GM21576 (cell line): ENCODE measurements around the gene RPRD1B.
"Not testable (repeated sequence)": the region's sequence is repeated elsewhere in the genome, so short reads cannot be mapped to it uniquely, and the experiment has no call there.

Source experiments
- ATAC-seq: cut with Tn5 transposase; IDR thresholded peaks from one replicate; pipeline ENCODE4 v1.9.1; 2021; ENCODE audit warnings: mild to moderate bottlenecking, moderate library complexity; ENCODE audit not compliant: unreplicated experiment

Gene RPRD1B

DNA sequence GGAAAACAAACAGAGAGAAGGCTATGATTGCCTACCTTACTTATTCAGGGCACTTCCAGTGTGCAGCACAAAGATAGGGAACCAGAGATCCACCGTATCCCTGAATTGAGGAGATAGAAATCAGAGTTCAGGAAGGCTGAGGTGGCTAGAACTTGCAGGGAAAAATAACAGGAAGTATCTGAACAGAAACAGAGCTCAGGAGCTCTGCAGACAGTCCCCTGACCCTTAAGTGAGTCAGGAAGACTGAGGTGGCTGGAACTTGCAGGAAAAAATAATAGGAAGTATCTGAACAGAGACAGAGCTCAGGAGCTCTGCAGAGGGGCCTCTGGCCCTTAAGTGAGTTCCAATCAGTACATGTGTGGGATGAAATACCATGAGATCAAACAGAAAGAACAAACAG lies 65.4 kb downstream of the RPRD1B start:
- ATAC-seq = no peak

DNA sequence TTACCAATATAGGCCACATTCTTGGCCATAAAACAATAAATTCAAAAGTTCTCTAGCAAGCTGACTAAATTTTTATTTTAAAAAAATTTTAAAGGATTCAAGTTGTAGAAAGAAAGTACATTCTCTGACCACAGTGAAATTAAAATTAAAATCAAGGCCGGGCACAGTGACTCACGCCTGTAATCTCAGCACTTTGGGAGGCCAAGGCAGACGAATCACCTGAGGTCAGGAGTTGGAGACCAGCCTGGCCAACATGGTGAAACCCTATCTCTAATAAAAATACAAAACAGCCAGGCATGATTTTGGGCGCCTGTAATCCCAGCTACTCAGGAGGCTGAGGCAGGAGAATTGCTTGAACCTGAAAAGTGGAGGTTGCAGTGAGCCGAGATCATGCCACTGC lies 68.7 kb downstream of the RPRD1B start:
- ATAC-seq = not testable (repeated sequence)

DNA sequence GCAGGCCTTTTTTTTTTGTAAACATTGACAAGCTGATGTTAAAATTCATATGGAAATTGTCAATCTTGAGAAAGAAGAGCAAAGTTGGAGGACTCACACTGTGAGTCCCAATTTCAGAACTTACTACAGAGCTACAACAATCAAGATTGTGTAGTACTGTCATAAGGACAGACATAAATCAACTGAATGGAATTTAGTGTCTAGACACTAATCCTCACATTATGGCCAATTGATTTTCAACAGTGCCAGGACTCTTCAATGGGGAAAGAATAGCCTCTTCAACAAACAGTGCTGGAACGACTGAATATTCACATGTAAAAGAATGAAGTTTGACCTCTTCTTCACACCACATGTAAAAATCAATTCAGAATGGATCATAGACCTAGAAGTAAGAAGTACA lies 70.7 kb downstream of the RPRD1B start:
- ATAC-seq = no peak

DNA sequence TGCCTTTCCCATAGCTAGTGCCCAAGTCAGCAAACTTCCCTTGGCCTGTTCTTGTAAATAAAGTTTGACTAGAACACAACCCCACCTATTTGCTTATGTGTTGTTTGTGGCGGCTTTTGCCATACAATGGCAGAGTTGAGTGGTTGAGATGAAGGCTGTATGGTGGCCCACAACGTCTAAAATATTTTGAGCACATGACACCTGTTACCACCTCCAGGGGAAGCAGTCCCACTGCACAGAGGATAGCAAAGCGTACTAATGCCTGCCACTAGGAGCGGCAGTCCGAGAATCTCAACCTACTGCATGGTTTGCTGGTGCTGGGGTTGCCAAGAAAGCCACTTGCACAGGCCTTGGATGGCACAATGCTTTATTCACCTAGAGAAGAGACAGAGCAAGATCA lies 72.9 kb downstream of the RPRD1B start:
- ATAC-seq = no peak

DNA sequence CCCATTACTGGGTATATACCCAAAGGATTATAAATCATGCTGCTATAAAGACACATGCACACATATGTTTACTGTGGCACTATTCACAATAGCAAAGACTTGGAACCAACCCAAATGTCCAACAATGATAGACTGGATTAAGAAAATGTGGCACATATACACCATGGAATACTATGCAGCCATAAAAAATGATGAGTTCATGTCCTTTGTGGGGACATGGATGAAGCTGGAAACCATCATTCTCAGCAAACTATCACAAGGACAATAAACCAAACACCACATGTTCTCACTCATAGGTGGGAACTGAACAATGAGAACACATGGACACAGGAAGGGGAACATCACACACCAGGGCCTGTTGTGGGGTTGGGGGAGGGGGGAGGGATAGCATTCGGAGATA lies 73.8 kb downstream of the RPRD1B start:
- ATAC-seq = not testable (repeated sequence)

DNA sequence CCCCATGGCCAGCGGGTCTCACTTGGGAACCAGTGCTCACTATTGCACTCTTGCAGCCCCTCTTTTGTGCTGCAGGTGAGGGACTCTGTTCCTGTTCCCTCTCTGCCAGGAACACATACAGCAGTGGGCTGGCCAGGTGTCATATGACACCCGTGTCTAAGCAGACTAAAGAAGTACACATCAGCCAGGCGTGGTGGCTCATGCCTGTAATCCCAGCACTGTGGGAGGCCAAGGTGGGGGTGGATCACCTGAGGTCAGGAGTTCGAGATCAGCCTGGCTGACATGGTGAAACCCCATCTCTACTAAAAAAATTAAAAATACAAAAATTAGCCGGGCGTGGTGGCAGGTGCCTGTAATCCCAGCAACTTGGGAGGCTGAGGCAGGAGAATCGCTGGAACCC lies 74.4 kb downstream of the RPRD1B start:
- ATAC-seq = not testable (repeated sequence)

DNA sequence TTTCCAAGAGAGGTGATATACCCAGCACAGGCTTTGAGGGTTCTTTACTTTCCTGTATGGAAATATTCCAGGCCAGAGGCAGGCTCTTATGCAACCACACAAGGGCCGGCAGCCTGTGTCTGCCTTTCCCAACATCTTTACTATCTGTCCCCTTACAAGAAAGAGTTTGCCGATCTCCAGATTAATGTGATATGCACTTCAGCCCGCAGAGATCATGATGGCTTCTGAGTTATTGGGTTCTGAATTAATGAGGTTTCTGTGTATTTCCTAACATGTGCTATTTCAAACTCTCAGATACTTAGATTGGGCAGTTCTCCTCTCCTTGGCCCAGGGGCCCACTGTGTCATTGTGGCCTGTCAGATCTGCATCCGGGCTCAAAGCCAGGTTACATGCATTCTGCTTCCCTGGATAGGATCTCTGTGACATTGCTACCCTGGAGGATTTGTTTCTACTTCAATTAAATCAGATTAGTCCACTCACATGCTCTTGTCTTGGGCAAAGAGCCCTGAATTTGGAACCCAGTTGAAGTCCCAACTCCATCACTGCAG lies 75.0 kb downstream of the RPRD1B start:
- ATAC-seq = no peak

DNA sequence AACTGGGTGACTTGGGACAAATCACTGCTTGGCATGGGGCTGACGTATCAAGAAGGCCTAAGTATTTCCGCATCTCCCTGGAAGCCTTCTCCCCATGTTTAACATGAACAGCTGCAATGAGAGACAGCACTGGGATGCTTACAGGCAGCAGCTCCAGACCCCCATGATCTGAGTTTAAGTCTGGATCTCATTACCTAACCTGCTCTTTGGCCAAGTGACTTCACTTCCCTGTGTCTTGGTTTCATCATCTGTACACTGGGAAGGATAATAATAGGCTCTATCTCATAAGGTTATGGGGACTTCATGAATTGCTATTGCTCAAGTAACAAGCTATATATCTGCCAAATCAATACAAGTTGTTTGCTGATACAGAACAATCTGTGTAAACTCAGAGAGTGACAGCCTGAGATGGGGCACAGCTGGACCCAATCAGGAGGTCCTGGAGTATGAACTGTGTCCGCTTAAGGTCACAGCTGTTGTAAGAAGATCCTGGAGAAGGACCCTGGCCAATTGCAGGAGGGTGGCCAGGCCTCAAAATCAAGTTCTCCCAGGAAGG lies 75.5 kb downstream of the RPRD1B start:
- ATAC-seq = no peak

DNA sequence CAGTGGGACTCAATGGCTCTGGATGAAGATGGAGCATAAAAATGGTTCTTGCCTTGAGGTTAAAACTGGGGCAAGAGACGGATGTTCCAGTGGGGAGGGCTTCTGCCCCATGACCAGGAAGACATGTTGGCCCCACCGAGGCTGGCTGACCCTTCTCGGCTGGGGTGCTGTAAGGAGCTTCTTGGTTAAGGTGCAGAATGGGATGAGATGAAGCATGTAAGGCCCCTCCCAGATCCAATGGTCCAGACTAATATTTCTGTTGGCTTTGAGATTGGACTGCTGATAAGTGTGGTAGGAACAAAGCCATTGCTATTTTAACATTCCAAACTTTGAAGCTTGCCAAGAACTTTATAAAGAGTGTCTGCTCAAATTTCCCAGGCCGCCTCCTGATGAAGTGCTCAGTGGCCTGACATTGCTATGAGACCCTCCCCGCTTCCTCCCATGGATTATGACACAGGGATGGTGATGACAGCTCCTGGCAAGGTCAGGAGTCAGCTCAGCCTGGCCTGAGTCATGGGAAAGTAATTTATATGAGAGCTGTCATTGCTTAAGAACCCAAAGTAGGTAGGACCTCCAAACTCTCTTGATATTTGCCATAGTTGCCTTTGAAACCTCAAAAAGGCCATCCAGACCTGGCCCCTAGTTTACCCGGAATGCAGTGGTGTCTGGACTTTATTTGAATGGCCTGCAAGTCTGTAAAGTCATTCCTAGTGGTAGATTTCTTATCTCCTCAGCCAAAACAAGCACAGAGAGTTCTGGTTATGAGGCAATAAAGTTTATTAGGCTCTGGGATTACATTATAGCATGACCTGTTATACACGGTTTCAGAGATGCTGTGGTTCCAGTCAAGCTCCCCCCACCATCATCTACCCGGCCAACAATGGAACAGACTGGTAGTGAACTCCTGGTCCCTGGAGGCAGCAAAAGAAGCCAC lies 76.3 kb downstream of the RPRD1B start:
- no peak for ATAC-seq

DNA sequence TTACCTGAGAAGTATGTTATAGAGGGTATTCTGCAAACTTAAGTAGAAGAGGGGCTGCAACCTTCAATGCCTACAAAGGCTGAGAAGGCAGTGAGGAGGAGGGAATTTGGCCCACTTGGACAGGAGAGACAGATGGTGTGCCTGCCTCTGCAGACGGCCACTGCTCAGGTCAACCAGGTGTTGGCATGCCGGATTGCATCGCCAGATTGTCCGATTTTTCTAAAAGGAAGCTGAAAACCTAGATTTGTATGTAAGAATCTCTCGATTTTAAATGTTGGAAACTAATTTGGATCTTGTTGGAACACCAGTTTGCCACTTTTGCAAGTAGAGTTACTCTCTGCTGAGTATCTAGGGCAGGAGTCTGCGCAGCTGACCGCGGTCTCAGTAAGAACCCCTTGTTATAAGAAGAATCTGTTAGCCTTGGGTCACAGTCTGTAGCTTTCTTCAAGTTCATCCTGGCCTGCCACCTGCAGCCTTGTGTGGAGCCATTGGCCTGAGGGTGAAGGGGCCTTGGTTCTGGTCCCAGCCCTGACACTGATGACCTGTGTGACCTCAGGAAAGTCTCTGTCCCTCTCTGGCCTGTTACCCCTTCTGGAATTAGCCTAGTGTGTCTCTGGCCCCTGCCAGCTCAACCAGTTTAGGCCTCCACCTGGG lies 77.1 kb downstream of the RPRD1B start:
- no peak for ATAC-seq

DNA sequence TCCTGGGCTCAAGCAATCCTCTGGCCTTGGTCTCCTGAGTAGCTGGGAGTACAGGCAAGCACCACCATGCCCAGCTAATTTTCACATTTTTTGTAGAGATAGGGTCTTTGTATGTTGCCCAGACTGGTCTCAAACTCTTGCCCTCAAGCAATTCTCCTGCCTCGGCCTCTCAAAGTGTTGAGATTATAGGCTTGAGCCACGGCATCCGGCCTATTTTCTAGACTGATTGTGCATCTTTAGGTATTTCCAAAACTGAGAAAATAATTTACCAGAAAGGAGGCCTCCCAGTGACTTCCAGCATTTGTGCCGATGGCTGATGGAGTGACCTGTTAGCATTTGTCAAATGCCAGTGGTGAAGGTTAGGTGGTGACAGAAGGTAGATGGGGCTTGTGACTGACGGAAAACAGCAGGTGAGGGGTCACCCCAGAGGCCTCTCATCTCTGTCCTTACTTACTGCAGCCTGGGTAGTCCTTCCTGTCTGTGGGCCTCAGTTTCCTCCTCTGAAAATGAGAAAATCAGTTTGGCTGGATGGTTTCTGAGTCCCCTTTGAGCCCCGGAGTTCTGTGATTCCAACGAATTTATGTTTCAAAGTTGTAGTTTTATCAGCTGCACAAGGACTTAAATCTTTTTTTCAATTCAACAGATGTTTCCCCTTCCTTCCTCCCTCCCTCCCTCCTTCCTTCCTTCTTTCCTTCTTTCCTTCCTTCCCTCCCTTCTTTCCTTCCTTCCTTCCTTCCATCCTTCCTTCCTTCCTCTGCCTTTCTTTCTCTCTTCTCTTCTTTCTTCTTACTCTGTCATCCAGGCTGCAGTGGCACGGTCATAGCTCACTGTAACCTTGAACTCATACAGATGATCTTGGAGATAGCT lies 78.1 kb downstream of the RPRD1B start:
- no peak for ATAC-seq

DNA sequence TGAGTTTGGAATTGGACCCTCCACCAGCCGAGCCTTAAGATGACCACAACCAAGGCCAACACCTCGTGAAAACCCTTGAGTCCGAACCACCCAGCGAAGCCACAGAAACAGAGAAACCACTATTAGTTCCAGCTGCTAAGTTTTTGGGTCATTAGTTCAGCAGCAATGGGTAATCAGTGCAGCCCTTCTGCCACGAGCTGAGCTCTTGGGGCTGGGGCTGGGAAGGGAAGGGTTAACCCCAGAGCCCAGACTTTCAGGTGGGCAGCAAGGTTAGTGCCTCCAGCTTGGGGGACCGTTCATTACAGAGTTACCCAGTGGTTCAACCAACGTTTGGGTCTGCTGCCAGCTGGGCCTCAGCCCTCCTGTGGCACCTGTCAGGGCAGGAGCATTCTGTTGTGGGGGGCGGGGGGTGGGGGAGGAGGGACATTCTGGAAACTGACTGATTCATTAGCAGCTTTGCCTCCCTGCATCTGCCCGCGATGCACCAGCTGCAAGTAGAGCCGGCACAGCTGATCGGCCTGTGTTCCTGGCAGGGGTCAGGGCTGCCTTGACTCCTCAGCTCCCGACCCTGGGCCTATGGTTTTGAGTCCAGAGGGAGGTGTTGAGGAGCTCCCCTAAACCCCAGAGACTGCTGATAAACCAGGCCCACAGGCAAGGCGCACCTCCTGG lies 78.8 kb downstream of the RPRD1B start:
- ATAC-seq = no peak

DNA sequence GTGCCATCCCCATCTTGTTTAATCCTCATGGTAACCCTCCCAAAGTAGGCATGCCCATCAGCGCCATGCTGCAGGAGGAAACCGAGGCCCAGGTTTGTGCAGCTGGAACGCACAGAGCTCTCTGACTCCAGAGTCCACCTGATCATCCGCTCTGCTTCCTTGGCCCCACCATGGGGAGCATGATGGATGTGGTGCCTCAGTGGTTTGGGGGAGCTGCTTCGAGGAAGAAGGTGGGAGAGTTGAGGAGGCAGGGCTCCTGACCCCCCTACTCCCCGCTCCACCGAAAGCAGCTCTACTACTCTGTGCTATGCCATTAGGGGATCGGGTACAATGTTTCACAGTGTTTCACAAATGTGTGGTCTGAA lies 79.4 kb downstream of the RPRD1B start:
- no peak for ATAC-seq

DNA sequence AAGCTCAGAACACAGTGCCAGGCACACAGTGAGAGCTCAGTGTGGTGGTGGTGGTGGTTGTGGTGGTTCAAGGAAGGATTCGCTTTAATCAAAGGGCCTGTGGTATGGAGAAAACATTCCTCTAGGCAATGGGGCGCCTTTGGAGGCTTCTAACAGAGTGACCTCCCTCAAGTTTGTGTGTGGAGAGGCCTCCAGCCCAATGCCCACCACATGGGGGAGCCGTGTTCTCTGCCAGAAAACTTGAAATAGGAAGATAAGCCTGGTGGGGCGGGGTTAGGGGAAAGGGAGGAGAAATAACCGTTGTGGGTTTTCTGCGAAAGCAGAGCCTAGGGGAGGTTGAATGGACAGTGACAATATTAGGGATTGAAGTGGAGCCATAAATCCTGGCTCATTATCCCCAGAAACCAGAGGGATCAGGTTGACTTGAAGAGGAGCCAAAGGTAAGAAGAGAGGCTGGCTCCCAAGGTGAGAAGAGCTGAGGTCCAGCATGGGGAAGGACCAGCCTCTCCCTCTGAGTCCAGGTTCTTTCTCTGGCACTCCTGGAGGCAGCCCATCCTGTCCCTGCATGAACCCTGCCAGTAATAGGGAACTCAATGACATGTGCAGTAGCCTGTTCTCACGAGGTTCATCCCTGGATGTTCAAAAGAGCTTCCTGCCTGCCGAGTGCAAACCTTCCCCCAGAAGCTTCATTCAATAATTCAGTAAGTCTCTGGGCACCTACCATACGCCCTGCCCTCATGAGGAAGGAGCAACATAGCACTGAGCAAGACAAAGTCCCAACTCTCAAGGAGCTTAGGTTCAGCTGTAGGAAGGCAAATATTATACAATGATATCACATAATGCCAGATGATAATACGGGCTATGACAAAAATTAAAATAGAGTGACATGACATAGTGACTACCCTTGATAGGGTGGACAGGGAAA lies 80.1 kb downstream of the RPRD1B start:
- no peak for ATAC-seq

DNA sequence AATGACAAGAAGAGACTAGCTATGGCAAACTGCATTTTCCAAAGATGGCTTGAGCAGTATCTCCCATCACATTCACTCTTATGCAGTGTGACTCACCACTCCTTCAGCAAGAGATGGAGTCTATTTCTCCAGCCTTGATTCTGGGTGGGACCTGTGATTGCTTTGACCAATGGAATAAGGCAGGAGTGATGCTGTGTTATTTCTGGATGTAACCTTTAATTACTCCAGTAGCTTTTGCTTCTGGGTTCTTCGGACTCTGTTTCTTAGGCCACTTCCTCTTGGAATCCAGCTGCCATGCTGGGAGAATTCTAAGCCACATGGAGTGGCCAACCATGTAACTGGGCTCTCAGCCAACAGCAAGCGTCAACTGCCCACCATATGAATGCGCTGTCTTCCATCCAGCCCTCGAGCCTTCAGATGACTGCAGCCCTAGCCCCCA lies 80.8 kb downstream of the RPRD1B start:
- no peak for ATAC-seq

DNA sequence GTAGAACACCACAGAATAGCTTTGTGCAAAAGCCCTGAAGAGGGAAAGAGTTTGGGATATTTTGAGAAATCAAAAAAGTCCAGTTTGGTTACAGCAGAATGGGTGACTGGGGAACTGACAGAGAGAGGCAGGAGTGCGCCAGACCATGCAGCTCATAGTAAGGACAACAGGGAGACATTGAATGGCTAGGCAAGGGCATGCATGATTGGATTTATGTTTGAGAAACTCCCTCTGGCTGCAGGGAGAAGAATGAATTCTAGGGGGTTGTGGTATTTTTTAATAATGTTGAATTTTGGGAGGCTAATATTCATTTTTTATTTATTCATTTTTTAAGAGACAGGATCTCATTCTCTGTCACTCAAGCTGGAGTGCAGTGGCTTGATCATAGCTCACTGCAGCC lies 81.7 kb downstream of the RPRD1B start:
- no peak for ATAC-seq

DNA sequence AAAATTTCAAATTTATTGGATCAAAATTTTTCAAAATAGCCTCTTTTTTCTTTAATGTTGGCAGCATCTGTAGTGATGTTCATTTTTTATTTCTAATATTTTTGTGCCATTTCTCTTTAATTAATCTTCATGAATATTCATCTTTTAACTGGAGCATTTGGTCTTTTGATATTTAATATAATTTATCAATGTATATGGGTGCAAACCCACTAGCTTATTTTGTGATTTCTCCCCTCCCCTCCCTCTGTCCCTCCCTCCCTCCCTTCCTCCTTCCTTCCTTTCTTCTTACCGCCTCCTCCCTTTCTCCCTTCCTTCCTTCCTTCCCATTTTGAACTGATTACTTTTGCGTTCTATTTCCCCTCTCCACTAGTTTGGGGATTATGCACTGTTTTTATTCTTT lies 82.3 kb downstream of the RPRD1B start:
- ATAC-seq = no peak

DNA sequence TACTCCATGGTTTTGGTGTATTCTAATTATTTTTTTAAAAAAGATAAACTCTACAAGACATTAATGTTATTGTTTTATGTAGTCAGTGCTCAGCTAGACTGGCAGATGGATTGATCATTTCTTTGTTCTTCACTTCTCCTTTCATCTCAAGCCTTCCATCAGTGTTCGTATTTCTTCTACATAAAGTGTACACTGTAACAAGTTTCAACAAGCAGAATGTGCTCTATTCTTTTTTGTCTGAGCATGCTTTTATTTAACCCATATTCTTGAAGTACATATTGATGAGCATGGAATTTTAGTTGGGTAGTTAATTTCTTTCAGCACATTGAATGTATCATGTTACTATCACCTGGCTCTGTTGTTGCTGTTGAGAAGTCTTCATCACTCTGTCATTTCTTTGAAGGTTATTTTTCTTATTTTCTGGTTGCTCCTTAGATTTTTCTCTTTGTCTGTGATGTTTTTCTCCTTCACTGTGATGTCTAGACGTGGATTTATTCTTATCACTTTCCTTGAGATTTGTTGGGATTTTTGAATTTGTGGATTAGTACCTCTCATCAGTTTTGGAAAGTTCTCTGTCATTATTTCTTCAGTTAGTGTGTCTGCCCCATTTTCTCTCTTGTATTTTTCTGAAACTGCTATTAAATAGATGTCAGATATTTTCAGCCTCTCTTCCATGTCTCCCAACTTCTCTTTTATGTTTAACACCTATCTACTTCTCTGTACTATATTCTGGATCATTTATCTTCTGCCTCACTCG lies 83.0 kb downstream of the RPRD1B start:
- ATAC-seq = no peak
